NCI-H2171 treated with DMSO at 0.1 percent for 48 hours (cell line): ENCODE data around the gene MT1A.
"Not testable (repeated sequence)": the region's sequence is repeated elsewhere in the genome, so short reads cannot be mapped to it uniquely, and the experiment has no call there.

Experiments used
- DNase-seq: peaks from one replicate; lab custom pipeline; 2025; lab: John Stamatoyannopoulos, UW

MT1A gene

GRCh38 chr16:56610609-56611111 lies 27.8 kb upstream of the MT1A start:
- no peak for DNase-seq

DNA sequence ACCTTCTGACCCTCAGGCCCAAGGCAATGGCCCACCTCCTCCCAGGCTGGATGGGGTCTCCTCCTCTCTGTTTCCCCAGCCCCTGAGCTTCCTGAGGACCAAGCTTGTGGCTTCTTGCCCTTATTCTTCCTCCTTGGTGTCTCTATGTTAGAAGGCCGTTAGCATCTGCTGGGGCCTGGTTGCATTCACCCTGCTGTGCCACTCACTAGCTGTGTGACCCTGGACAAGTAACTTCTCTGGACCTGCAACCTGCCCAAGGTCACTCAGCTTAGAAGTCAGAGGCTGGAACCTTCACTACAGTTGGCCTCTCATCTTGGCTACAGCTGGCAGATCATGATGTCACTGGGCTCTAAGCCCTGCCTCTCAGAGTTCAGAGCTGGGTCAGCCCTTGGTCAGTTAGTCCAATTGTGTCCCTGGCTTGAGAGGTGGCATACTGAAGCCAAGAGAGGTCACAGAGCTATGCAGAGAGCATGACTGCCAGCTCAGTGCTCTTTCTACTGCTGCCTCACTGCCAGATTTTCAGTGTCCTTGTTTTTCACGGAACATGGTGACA lies 27.1 kb upstream of the MT1A start:
- DNase-seq, result no peak

- DNase-seq, result no peak
Measured at GRCh38 chr16:56613706-56614105, 24.8 kb upstream of the MT1A start.

GRCh38 chr16:56614549-56614991 lies 23.9 kb upstream of the MT1A start:
- DNase-seq, result no peak

GRCh38 chr16:56615353-56615752 lies 23.1 kb upstream of the MT1A start:
- DNase-seq, result no peak

GRCh38 chr16:56616608-56617211 lies 21.8 kb upstream of the MT1A start:
- DNase-seq, result no peak

- no peak for DNase-seq
Measured at GRCh38 chr16:56617212-56618085, 21.0 kb upstream of the MT1A start.

- no peak for DNase-seq
Measured at GRCh38 chr16:56618138-56618537, 20.3 kb upstream of the MT1A start.

GRCh38 chr16:56620339-56620897 lies 18.0 kb upstream of the MT1A start:
- peak; percentile 11 for DNase-seq

DNA sequence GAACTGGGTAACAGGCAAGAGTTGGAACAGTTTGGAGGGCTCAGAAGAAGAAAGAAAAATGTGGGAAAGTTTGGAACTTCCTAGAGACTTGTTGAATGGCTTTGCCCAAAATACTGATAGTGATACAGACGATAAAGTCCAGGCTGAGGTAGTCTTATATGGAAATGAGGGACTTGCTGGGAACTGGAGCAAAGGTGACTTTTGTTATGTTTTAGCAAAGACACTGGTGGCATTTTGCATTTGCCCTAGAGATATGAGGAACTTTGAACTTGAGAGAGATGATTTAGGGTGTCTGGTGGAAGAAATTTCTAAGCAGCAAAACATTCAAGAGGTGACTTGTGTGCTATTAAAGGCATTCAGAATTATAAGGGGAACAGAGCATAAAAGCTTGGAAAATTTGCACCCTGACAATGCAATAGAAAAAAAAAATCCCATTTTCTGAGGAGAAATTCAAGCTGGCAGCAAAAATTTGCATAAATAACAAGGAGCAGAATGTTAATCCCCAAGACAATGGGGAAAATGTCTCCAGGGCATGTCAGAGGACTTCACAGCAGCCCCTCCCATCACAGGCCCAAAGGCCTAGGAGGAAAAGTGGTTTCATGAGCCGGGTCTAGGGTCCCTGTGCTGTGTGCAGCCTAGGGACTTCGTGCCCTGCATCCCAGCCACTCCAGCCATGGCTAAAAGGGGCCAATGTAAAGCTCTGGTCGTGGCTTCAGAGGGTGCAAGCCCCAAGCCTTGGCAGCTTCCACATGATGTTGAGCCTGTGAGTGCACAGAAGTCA lies 16.6 kb upstream of the MT1A start:
- not testable (repeated sequence) for DNase-seq

DNA sequence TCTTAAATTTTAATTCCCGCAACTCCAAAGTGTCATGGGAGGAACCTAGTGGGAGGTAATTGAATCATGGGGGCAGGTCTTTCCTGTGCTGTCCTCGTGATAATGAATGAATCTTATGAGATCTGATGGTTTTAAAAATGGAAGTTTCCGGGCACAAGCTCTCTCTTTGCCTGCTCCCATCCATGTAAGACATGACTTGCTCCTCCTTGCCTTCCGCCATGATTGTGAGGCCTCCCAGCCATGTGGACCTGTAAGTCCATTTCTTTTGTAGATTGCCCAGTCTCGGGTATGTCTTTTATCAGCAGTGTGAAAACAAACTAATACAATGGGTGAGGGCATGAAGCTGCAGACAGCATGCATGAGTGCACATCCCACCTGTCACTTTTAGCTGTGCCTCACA lies 15.3 kb upstream of the MT1A start:
- DNase-seq, result not testable (repeated sequence)

- peak; percentile 40 for DNase-seq
Measured at GRCh38 chr16:56623637-56624036, 14.8 kb upstream of the MT1A start.

DNA sequence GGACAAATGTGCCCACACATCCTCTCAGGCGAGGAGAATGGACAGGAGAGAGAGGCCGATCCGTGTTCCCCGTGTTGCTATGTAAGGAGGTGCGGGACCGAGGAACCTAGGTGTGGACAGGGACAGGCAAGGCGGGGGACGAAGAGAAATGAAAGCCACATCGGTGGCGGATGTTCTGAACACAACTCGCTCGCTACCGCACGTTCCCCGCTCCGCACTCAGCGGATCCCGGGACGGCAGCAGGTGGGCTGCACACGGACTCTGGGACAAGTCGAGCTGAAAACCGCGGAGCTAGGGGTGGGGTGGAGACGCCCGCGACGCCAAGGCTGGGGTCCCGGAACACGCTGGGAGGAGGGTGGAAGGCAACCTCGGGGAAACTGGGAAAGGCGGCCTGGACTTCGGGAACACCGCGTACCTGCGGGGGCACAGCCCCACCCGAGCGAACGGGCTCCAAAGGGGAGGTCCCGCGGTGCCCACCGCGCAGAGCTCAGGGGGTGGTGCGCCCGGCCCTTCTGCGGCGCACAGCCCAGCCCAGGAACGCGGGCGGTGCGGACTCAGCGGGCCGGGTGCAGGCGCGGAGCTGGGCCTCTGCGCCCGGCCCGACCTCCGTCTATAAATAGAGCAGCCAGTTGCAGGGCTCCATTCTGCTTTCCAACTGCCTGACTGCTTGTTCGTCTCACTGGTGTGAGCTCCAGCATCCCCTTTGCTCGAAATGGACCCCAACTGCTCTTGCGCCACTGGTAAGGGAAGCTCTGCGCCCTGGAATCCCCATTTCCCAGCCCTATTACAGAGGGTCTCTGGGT lies 13.1 kb upstream of the MT1A start, which contains the start of gene MT1E:
MT1E (plus strand) TSS at position 642 of the 803 bp plus-strand sequence; CDS start at position 713, 71 bp downstream.
- DNase-seq, result no peak

DNA sequence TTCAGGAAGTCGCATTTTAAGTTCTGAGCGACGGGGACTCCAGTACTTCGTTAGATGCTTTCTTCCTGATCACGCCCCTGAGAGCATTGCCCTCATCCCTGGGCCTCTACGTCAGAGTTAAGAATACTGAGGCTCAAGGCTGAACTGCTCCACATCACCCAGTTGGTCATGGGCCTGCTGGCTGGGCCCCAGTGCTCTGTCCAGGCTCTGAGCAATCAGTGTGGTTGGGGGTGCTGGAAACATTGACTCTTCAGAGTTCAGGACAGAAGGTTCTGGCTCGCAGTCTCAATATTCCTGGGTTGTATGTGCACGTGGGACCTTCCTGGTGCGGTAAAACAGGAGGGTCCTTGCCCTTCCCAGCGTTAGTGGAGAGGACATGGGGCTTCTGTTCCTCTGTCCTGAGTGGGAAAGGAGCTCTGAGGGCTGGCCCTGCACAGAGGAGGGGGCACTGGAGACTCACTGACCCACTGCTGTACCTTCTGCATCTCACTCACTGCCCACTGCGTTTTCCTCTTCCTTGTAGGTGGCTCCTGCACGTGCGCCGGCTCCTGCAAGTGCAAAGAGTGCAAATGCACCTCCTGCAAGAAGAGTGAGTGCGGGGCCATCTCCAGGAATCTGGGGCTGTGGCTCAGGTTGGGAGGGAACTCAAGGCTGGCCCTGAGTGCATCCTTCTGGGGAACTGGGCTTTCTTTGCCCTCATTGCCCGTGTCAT lies 12.4 kb upstream of the MT1A start:
- DNase-seq, result no peak

DNA sequence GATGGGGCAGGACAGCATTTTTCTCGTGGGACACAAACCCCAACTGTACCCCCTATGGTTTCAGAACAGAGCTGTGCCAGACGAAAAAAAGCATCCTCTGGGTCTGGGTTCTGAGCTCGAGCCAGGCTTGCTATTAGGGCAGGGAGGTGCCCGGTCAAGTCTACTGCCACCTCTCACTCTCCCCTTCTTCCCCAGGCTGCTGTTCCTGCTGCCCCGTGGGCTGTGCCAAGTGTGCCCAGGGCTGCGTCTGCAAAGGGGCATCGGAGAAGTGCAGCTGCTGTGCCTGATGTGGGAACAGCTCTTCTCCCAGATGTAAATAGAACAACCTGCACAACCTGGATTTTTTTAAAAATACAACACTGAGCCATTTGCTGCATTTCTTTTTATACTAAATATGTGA lies 11.8 kb upstream of the MT1A start:
- no peak for DNase-seq

DNA sequence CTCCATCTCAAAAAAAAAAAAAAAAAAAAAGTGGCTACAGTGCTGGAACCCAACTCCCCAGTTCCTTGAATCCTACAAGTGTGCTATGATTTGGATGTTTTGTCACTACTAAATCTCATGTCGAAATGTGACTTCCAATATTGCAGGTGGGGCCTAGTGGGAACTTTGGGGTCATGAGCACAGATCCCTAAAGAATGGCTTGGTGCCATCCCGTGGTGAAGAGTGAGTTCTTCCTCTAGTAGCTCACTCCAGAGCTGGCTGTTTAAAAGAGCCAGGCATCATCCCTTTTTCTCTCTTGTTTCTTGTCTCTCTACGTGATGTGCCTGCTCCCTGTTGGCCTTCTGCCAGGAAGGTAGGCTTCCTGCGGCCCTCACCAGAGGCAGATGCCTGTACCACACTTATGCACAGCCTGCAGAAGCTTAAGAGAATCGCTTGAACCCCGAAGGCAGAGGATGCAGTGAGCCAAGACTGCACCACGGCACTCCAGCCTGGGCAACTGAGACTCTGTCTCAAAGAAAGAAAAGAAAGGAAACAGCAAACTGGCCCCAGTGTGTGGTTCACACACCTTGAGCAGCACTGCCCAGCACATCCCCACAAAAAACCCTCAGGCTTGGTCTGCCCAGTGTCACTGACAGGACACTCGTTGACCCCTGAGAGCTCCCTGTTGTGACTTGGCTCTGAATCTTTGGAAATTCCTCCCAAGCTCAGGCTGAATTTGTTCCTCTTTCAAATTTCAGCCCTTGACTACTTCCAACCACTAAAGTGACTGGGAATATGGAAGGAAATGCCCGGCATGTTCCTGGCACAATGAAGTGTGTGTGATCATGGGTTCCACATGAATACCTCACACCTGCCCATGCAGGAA lies 9.7 kb upstream of the MT1A start:
- DNase-seq, result no peak

GRCh38 chr16:56629531-56629930 lies 8.9 kb upstream of the MT1A start:
- DNase-seq, result no peak

- no peak for DNase-seq
Measured at GRCh38 chr16:56630134-56630533, 8.3 kb upstream of the MT1A start.

- no peak for DNase-seq
Measured at GRCh38 chr16:56631197-56631596, 7.3 kb upstream of the MT1A start.
